Skeletal muscle cell (primary cell): Measurements from ENCODE around the gene GPC3.

ENCODE experiments used
- DNase-seq: peaks from one replicate; pipeline ENCODE4 v3.0.0-alpha.2; 2010; ENCODE audit warnings: low read depth
- H3K4me3 ChIP-seq: 2 replicates; pipeline ENCODE4 v1.5.1; 2011; ENCODE audit warnings: low read depth, mild to moderate bottlenecking, control low read depth, low read length, moderate library complexity

GPC3 gene

GRCh38 chrX:133943507-133943906 lies 41.9 kb downstream of the GPC3 start:
- DNase-seq: no peak
- no peak overlapping the region for H3K4me3 ChIP-seq

GRCh38 chrX:133939655-133940302 lies 45.6 kb downstream of the GPC3 start:
- no peak overlapping the region for H3K4me3 ChIP-seq
- DNase-seq: no peak

GRCh38 chrX:133938530-133938929 lies 46.9 kb downstream of the GPC3 start:
- no peak overlapping the region for H3K4me3 ChIP-seq
- no peak for DNase-seq

- DNase-seq: no peak
- H3K4me3 ChIP-seq: no peak overlapping the region
Measured at GRCh38 chrX:133937022-133937421, 48.4 kb downstream of the GPC3 start.

- DNase-seq: no peak
- no peak overlapping the region for H3K4me3 ChIP-seq
Measured at GRCh38 chrX:133935076-133935475, 50.3 kb downstream of the GPC3 start.

GRCh38 chrX:133933316-133933715 lies 52.1 kb downstream of the GPC3 start:
- no peak overlapping the region for H3K4me3 ChIP-seq
- DNase-seq: no peak

GRCh38 chrX:133929836-133930464 lies 55.4 kb downstream of the GPC3 start:
- H3K4me3 ChIP-seq: no peak overlapping the region
- no peak for DNase-seq

GRCh38 chrX:133928365-133928764 lies 57.0 kb downstream of the GPC3 start:
- no peak for DNase-seq
- no peak overlapping the region for H3K4me3 ChIP-seq

GRCh38 chrX:133926809-133927208 lies 58.6 kb downstream of the GPC3 start:
- no peak overlapping the region for H3K4me3 ChIP-seq
- DNase-seq: no peak

- H3K4me3 ChIP-seq: no peak overlapping the region
- DNase-seq: no peak
Measured at GRCh38 chrX:133926099-133926498, 59.3 kb downstream of the GPC3 start.

GRCh38 chrX:133924548-133924947 lies 60.8 kb downstream of the GPC3 start:
- no peak overlapping the region for H3K4me3 ChIP-seq
- no peak for DNase-seq

GRCh38 chrX:133923548-133923947 lies 61.8 kb downstream of the GPC3 start:
- no peak for DNase-seq
- H3K4me3 ChIP-seq: no peak overlapping the region

GRCh38 chrX:133923113-133923512 lies 62.3 kb downstream of the GPC3 start:
- no peak overlapping the region for H3K4me3 ChIP-seq
- no peak for DNase-seq

- H3K4me3 ChIP-seq: no peak overlapping the region
- no peak for DNase-seq
Measured at GRCh38 chrX:133922390-133922771, 63.0 kb downstream of the GPC3 start.

GRCh38 chrX:133921764-133922389 lies 63.5 kb downstream of the GPC3 start:
- H3K4me3 ChIP-seq: no peak overlapping the region
- no peak for DNase-seq

- no peak for DNase-seq
- no peak overlapping the region for H3K4me3 ChIP-seq
Measured at GRCh38 chrX:133921086-133921485, 64.3 kb downstream of the GPC3 start.

GRCh38 chrX:133918361-133918771 lies 67.0 kb downstream of the GPC3 start:
- DNase-seq: no peak
- H3K4me3 ChIP-seq: no peak overlapping the region

- DNase-seq: no peak
- H3K4me3 ChIP-seq: no peak overlapping the region
Measured at GRCh38 chrX:133916984-133917722, 68.2 kb downstream of the GPC3 start.

- DNase-seq: no peak
- H3K4me3 ChIP-seq: no peak overlapping the region
Measured at GRCh38 chrX:133913658-133914388, 71.6 kb downstream of the GPC3 start.

GRCh38 chrX:133913009-133913408 lies 72.4 kb downstream of the GPC3 start:
- no peak overlapping the region for H3K4me3 ChIP-seq

More at GRCh38 chrX:133913009-133913408, 72.4 kb downstream of the GPC3 start:
- DNase-seq: no peak
